ENCODE data around the gene CCL18. TPM values are rescaled to one million over a fixed set of nuclear protein-coding genes. Genes with fewer than 3 reads are reported as not detected.

CCL18 gene
- total RNA-seq, 1 donor from 2014 or later = not detected

Other genes starting within 250 kb of the CCL18 start
- not detected in 2 replicates for gene HEATR9, start 195.4 kb upstream of the CCL18 start, total RNA-seq
- gene CCL5, start 183.9 kb upstream of the CCL18 start, total RNA-seq = 0.13 TPM in 1 of 2 replicates, not detected in the other
- 0.26 and 0.35 TPM in 2 replicates for gene RDM1, start 133.5 kb upstream of the CCL18 start, total RNA-seq
- gene LYZL6, start 120.6 kb upstream of the CCL18 start, total RNA-seq = not detected in 2 replicates
- 0.46 and 0.85 TPM in 2 replicates for gene CCL16, start 82.8 kb upstream of the CCL18 start, total RNA-seq
- gene CCL14, start 77.5 kb upstream of the CCL18 start, total RNA-seq = 18.8 and 21.8 TPM in 2 replicates
- gene CCL15, start 62.7 kb upstream of the CCL18 start, total RNA-seq = not detected in 2 replicates
- 1.5 and 8.0 TPM in 2 replicates for gene CCL23, start 46.3 kb upstream of the CCL18 start, total RNA-seq
- not detected in 2 replicates for gene CCL3, start 25.9 kb downstream of the CCL18 start, total RNA-seq
- not detected in 2 replicates for gene CCL4, start 39.6 kb downstream of the CCL18 start, total RNA-seq
- gene TBC1D3B, start 112.4 kb downstream of the CCL18 start, total RNA-seq = 0.60 and 0.86 TPM in 2 replicates
- gene CCL3L1, start 132.5 kb downstream of the CCL18 start, total RNA-seq = not detected in 2 replicates
- gene CCL4L2, start 146.8 kb downstream of the CCL18 start, total RNA-seq = not detected in 2 replicates
- 0.14 TPM in 1 of 2 replicates, not detected in the other for gene TBC1D3I, start 200.3 kb downstream of the CCL18 start, total RNA-seq